ENCODE data around the gene LRRC61.

DNA sequence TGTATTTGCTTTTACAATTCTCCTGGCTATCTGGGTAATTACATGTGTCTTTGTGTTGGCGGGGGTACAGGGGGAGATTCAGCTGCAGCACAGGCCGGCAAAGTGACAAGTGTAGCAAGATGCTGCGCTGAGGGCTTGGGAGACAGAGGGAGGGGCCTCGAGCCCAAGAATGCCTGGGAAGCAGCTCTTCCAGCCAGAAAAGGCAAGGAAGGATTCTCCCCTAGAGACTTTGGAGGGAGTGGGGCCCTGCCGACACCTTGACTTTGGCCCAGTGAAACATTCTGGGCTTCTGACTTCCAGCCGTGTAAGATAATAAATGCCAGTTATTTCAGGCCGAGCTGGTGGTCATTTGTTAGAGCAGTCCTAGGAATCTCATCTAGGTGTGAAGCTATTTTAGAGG is 38.2 kb downstream of the LRRC61 start:
- TF ChIP-seq, protein P1, sequence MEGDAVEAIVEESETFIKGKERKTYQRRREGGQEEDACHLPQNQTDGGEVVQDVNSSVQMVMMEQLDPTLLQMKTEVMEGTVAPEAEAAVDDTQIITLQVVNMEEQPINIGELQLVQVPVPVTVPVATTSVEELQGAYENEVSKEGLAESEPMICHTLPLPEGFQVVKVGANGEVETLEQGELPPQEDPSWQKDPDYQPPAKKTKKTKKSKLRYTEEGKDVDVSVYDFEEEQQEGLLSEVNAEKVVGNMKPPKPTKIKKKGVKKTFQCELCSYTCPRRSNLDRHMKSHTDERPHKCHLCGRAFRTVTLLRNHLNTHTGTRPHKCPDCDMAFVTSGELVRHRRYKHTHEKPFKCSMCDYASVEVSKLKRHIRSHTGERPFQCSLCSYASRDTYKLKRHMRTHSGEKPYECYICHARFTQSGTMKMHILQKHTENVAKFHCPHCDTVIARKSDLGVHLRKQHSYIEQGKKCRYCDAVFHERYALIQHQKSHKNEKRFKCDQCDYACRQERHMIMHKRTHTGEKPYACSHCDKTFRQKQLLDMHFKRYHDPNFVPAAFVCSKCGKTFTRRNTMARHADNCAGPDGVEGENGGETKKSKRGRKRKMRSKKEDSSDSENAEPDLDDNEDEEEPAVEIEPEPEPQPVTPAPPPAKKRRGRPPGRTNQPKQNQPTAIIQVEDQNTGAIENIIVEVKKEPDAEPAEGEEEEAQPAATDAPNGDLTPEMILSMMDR (optimal IDR thresholded peaks at IDR 0.05 in 1 of 3, IDR thresholded peaks at IDR 0.05 in 1 of 3, conservative IDR thresholded peaks at IDR 0.05 in 1 of 3; ENCODE audit: extremely low read depth in 1 of 3, insufficient read depth in 2 of 3, low read length in 3 of 3) = no peak
- no peak for TF ChIP-seq EZH2 (IDR thresholded peaks at IDR 0.05; ENCODE audit: low read length)
